Ishikawa (cell line): ENCODE data around the gene TRAK1.

Source experiments
- CEBPB ChIP-seq: IDR thresholded peaks from 2 replicates; pipeline ENCODE4 v1.6.1; 2012
- CREB1 ChIP-seq: IDR thresholded peaks from 2 replicates; pipeline ENCODE4 v1.6.1; 2012; ENCODE audit warnings: low read depth
- EP300 ChIP-seq: IDR thresholded peaks from 2 replicates; pipeline ENCODE4 v1.6.1; 2012; ENCODE audit warnings: borderline replicate concordance
- FOXM1 ChIP-seq: IDR thresholded peaks from 2 replicates; pipeline ENCODE4 v1.6.1; 2012; ENCODE audit warnings: low read depth, borderline replicate concordance
- MAX ChIP-seq: IDR thresholded peaks from 2 replicates; pipeline ENCODE4 v1.6.1; 2012
- NFIC ChIP-seq: IDR thresholded peaks from 2 replicates; pipeline ENCODE4 v1.6.1; 2012
- RAD21 ChIP-seq: IDR thresholded peaks from 2 replicates; pipeline ENCODE4 v1.6.1; 2012; ENCODE audit warnings: low read depth
- REST ChIP-seq: IDR thresholded peaks from 2 replicates; pipeline ENCODE4 v1.6.1; 2012; ENCODE audit warnings: low read depth, mild to moderate bottlenecking
- TAF1 ChIP-seq: IDR thresholded peaks from 2 replicates; pipeline ENCODE4 v1.6.1; 2012; ENCODE audit warnings: low read depth, mild to moderate bottlenecking
- TCF12 ChIP-seq: IDR thresholded peaks from 2 replicates; pipeline ENCODE4 v1.6.1; 2012; ENCODE audit warnings: low read depth
- YY1 ChIP-seq: IDR thresholded peaks from 2 replicates; pipeline ENCODE4 v1.6.1; 2012; ENCODE audit warnings: low read depth
- ZBTB7A ChIP-seq: IDR thresholded peaks from 2 replicates; pipeline ENCODE4 v1.6.1; 2012; ENCODE audit warnings: low read depth

GRCh38 chr3:42068303-42069088, 22.7 kb upstream of the TRAK1 start:
- TF ChIP-seq EP300 (no peak), CREB1 (no peak), MAX (no peak), REST (no peak), FOXM1 (no peak), TAF1 (no peak), YY1 (no peak), RAD21 (no peak), CEBPB (no peak), ZBTB7A (no peak), NFIC (no peak), TCF12 (no peak)
